Endothelial cell of hepatic sinusoid (primary cell): ENCODE results near the gene MKNK1.

Source experiments
- in situ Hi-C: cut with HindIII; loops from 2 replicates; pipeline ENCODE4 v1.10.0; 2017; ENCODE audit warnings: low sequenced_read_pairs

Gene MKNK1

DNA sequence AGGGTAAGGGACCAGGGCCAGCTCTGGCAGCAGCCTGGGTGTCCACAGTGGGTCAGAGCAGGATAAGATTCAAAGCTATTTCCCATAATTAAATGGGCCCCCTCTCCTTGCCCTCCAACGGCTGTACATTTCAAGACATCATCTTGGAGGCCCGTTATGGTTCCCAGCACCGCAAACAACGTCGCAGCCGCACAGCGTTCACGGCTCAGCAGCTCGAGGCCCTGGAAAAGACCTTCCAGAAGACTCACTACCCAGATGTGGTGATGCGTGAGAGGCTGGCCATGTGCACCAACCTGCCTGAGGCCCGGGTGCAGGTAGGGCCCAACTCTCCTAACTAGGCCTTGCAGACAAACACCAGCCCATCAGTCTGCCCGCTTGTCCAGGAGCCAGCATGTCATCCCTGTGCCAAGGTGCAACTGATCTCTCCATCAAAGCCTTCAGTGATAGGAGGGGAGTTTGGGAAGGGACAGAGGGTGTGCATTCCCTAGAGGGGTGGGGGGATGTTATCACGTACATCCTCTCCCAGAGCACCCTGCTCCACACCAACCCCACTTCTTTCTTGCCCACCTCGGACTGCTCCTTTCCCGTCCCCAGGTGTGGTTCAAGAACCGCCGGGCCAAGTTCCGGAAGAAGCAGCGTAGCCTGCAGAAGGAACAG, 93.6 kb downstream of the MKNK1 start:
- in situ Hi-C loops = no loop called here

DNA sequence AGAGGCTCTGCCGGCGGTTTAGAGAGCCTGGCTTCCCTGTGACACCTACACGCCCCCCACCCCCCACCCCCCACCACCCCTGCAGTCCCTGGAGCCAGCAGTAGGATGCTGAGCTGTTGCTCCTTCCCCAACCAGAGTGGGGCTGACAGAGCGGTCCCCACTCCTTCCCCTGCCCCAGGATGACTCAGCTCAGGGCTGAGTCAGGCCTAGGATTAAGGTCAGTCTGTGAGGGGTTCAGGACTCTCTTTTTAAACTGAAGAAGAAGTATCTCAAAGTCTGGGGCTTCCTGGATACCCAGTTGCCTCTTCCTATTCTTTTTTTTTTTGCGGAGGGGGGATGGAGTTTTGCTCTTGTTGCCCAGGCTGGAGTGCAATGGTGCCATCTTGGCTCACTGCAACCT, 95.3 kb downstream of the MKNK1 start:
- in situ Hi-C loops = no loop called here
